K562 (cell line): ENCODE measurements around the gene HEXIM2. TPM values are rescaled to one million over a fixed set of nuclear protein-coding genes. Genes with fewer than 3 reads are reported as not detected.
A peak's percentile ranks its signal among the peaks of the same experiment; 100 is the strongest.

ENCODE experiments used
- BRD9 ChIP-seq: fragments of 450-650 bp; IDR thresholded peaks from 2 replicates; pipeline ENCODE4 v1.6.1; 2018; ENCODE audit warnings: low read depth; ENCODE audit not compliant: partially characterized antibody
- DPF2 ChIP-seq: fragments of 450-650 bp; IDR thresholded peaks from 2 replicates; pipeline ENCODE4 v1.6.1; 2016
- HNRNPH1 ChIP-seq: fragments of 200-400 bp; formaldehyde crosslinking; optimal IDR thresholded peaks from 2 replicates; pipeline ENCODE3; 2017; ENCODE audit warnings: low read depth, mild to moderate bottlenecking, low read length, moderate library complexity
- KLF16 ChIP-seq: IDR thresholded peaks from 2 replicates; pipeline ENCODE4 v1.6.1; 2016; ENCODE audit warnings: antibody characterized with exemption
- MCM3 ChIP-seq: fragments of 450-650 bp; IDR thresholded peaks from 2 replicates; pipeline ENCODE4 v1.6.1; 2016
- MYBL2 ChIP-seq, 2 experiments: fragments of 450-650 bp in 1 of 2; sonication (generic) in 1 of 2; formaldehyde crosslinking in 1 of 2; IDR thresholded peaks; 2 replicates each; pipeline versions ENCODE4 v1.6.1 to v1.8.1; 2017 to 2022; ENCODE audit warnings: borderline replicate concordance in 1 of 2, inconsistent platforms in 1 of 2, low read depth in 1 of 2, mild to moderate bottlenecking in 1 of 2, missing genetic modification reagents in 1 of 2, moderate library complexity in 1 of 2
- NFATC3 ChIP-seq: fragments of 450-650 bp; IDR thresholded peaks from 2 replicates; pipeline ENCODE4 v1.6.1; 2017; ENCODE audit warnings: mild to moderate bottlenecking
- NR4A1 ChIP-seq, 2 experiments: fragments of 250-450 bp in 1 of 2; fragments of 450-650 bp in 1 of 2; sonication (Bioruptor Pico) in 1 of 2; IDR thresholded peaks; 2 replicates each; pipeline versions ENCODE4 v1.4.0 to v1.6.1; 2016 to 2020; ENCODE audit warnings: mild to moderate bottlenecking in 2 of 2, missing compliant biosample characterization in 1 of 2, missing genetic modification characterization in 1 of 2, moderate library complexity in 1 of 2
- PML ChIP-seq: IDR thresholded peaks from 2 replicates; pipeline ENCODE4 v1.6.1; 2012; ENCODE audit warnings: low read length, inconsistent platforms
- SMARCA5 ChIP-seq: fragments of 450-650 bp; IDR thresholded peaks from 2 replicates; pipeline ENCODE4 v1.6.1; 2016
- SRSF1 ChIP-seq: fragments of 200-400 bp; formaldehyde crosslinking; IDR thresholded peaks from 2 replicates; pipeline ENCODE4 v1.6.1; 2017; ENCODE audit warnings: mild to moderate bottlenecking, low read depth, low read length, moderate library complexity
- STAG1 ChIP-seq: sonication (generic); formaldehyde crosslinking; IDR thresholded peaks from 2 replicates; pipeline ENCODE4 v1.5.0; 2020; ENCODE audit warnings: missing genetic modification reagents, borderline replicate concordance
- TBL1XR1 ChIP-seq, 2 experiments: IDR thresholded peaks; 2 replicates each; pipeline ENCODE4 v1.6.1; 2012; ENCODE audit warnings: improper control_type of control experiment in 2 of 2, low read length in 2 of 2, mild to moderate bottlenecking in 1 of 2
- ZEB2 ChIP-seq: fragments of 450-650 bp; IDR thresholded peaks from 2 replicates; pipeline ENCODE4 v1.6.1; 2016
- ZNF121 ChIP-seq: sonication (generic); formaldehyde crosslinking; conservative IDR thresholded peaks from 2 replicates; pipeline ENCODE4 v1.8.0; 2022; ENCODE audit warnings: missing genetic modification reagents
- ZNF133 ChIP-seq: fragments of 250-450 bp; sonication (Bioruptor Pico); IDR thresholded peaks from 2 replicates; pipeline ENCODE4 v1.4.0; 2020; ENCODE audit warnings: mild to moderate bottlenecking
- ZNF143 ChIP-seq: sonication (generic); formaldehyde crosslinking; IDR thresholded peaks from 2 replicates; pipeline ENCODE4 v1.9.0; 2022; ENCODE audit warnings: mild to moderate bottlenecking, missing genetic modification reagents
- ZNF212 ChIP-seq: fragments of 450-650 bp; formaldehyde crosslinking; IDR thresholded peaks from 2 replicates; pipeline ENCODE4 v1.4.0; 2020; ENCODE audit warnings: mild to moderate bottlenecking
- ZNF224 ChIP-seq: sonication (generic); formaldehyde crosslinking; IDR thresholded peaks from 2 replicates; pipeline ENCODE4 v1.8.0; 2022; ENCODE audit warnings: mild to moderate bottlenecking, missing genetic modification reagents
- ZNF384 ChIP-seq: IDR thresholded peaks from 2 replicates; pipeline ENCODE4 v1.6.1; 2012; ENCODE audit warnings: low read depth, low read length, improper control_type of control experiment
- ZNF79 ChIP-seq: fragments of 250-450 bp; sonication (Bioruptor Pico); IDR thresholded peaks from 2 replicates; pipeline ENCODE4 v1.4.0; 2020; ENCODE audit warnings: low read depth, mild to moderate bottlenecking, moderate library complexity
- polyA plus RNA-seq, 8 experiments: library from polyadenylated mRNA; depleted of rRNA in 4 of 8; stranded (reverse) in 5 of 8; unstranded in 3 of 8; fragments of >200 nt; fragmentation: Nextera tagmentation in 2 of 8; fragmentation: Illumina TruSeq in 1 of 8; extraction: Ambion mirVana in 2 of 8; extraction: Trizol in 1 of 8; gene quantifications; 2 replicates each; pipeline versions ENCODE4 v1.2.1 to v1.2.3, GENCODE V29; 2011 to 2014; ENCODE audit warnings: inconsistent platforms in 1 of 8, missing spikeins in 1 of 8
- total RNA-seq, 7 experiments: library from RNA; depleted of rRNA in 6 of 7; stranded (reverse); fragments of >200 nt in 6 of 7; fragmentation: Illumina TruSeq in 2 of 7; extraction: Trizol in 2 of 7; gene quantifications; 2 replicates each; pipeline versions ENCODE4 v1.2.1 to v1.2.3, GENCODE V29; 2011 to 2021; ENCODE audit warnings: low replicate concordance in 1 of 7
- TF ChIP-seq, protein P1 (sequence below): IDR thresholded peaks from 2 replicates; pipeline ENCODE4 v1.6.1; 2016; ENCODE audit warnings: missing genetic modification characterization, missing compliant biosample characterization
- TF ChIP-seq, protein P2 (sequence below): sonication (generic); formaldehyde crosslinking; IDR thresholded peaks from 2 replicates; pipeline ENCODE4 v1.9.0; 2022; ENCODE audit warnings: mild to moderate bottlenecking, missing genetic modification reagents
- TF ChIP-seq, protein P3 (sequence below), 2 experiments: IDR thresholded peaks; 2 replicates each; pipeline ENCODE4 v1.6.1; 2012; ENCODE audit warnings: improper control_type of control experiment in 2 of 2, low read depth in 2 of 2, low read length in 2 of 2, borderline replicate concordance in 1 of 2
- TF ChIP-seq, protein P4 (sequence below): sonication (generic); formaldehyde crosslinking; IDR thresholded peaks from 2 replicates; pipeline ENCODE4 v1.9.0; 2022; ENCODE audit warnings: mild to moderate bottlenecking, missing genetic modification reagents

Gene HEXIM2
- total and polyA plus RNA-seq, 9 of the 15 experiments (the other 6 are each of a cell fraction or from before 2014, with no cell fraction given), result 0.69 to 3.4 (median 1.1) TPM; not detected in 2

DNA sequence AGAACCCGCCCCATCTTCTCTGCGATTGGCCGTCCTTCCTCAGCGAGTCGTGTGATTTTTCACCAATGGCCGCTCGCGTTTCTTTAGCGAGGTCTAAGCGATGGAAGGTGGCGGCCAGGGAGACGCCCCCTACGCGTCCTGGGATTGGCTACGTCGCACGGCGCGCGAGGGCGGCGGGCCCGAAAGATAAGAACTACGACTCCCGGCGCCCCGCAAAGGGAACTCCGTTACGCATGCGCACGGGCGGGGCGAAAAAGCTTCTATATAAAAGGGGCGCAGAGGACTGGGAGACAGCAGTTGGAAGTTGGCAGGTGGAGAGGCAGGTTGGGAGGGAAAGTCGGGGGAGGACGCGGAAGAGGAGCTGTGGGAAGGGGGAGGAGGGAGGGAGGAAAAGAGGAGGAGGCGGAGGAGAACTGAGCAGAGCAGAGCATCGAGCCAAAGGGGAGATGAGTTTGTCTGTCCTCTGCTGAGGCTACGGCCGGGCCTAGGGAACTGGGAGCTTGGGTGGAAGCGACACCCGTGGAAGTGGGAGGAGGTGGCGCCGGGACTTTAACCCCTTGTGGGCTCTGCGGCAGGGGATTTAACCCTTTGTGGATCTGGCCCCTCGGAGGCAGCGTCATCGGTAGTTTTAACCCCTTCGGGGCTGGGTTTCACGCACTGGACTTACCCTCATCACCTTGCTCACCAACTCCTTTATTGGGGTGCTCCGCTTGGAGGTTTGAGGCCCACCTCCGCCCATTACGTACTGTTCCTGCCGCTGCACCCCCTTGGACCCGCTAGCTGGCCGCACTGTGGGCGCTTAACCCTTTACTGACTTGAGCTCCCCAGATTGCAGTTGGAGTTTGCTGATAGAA is 13.3 kb upstream of the HEXIM2 start, which contains the start of gene HEXIM1 (continued):
- TF ChIP-seq, protein P1, sequence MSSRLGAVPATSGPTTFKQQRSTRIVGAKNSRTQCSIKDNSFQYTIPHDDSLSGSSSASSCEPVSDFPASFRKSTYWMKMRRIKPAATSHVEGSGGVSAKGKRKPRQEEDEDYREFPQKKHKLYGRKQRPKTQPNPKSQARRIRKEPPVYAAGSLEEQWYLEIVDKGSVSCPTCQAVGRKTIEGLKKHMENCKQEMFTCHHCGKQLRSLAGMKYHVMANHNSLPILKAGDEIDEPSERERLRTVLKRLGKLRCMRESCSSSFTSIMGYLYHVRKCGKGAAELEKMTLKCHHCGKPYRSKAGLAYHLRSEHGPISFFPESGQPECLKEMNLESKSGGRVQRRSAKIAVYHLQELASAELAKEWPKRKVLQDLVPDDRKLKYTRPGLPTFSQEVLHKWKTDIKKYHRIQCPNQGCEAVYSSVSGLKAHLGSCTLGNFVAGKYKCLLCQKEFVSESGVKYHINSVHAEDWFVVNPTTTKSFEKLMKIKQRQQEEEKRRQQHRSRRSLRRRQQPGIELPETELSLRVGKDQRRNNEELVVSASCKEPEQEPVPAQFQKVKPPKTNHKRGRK (tag), result no peak
- peak; percentile 80; the same call in 1 of the 2 replicates for TF ChIP-seq NFATC3
- no peak for TF ChIP-seq ZNF224 (CRISPR knock-in tag)
- TF ChIP-seq, protein P2, sequence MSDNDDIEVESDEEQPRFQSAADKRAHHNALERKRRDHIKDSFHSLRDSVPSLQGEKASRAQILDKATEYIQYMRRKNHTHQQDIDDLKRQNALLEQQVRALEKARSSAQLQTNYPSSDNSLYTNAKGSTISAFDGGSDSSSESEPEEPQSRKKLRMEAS (CRISPR knock-in tag), result peak; percentile 69
- TF ChIP-seq BRD9, result peak; percentile 86
- no peak for TF ChIP-seq MCM3
- TF ChIP-seq TBL1XR1 (IDR thresholded peaks at IDR 0.05; ENCODE audit: low read length in 2 of 2), result peak; percentile 48 to 51; a peak in 3 of 4 replicates
- peak; percentile 74 for TF ChIP-seq DPF2
- TF ChIP-seq ZNF79, result no peak
- no peak for TF ChIP-seq SRSF1
- no peak for TF ChIP-seq ZNF121 (CRISPR knock-in tag)
- no peak for TF ChIP-seq SMARCA5
- TF ChIP-seq, protein P3, sequence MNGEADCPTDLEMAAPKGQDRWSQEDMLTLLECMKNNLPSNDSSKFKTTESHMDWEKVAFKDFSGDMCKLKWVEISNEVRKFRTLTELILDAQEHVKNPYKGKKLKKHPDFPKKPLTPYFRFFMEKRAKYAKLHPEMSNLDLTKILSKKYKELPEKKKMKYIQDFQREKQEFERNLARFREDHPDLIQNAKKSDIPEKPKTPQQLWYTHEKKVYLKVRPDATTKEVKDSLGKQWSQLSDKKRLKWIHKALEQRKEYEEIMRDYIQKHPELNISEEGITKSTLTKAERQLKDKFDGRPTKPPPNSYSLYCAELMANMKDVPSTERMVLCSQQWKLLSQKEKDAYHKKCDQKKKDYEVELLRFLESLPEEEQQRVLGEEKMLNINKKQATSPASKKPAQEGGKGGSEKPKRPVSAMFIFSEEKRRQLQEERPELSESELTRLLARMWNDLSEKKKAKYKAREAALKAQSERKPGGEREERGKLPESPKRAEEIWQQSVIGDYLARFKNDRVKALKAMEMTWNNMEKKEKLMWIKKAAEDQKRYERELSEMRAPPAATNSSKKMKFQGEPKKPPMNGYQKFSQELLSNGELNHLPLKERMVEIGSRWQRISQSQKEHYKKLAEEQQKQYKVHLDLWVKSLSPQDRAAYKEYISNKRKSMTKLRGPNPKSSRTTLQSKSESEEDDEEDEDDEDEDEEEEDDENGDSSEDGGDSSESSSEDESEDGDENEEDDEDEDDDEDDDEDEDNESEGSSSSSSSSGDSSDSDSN (IDR thresholded peaks at IDR 0.05; ENCODE audit: borderline replicate concordance in 1 of 2, low read depth in 2 of 2, low read length in 2 of 2), result no peak
- peak; percentile 86 for TF ChIP-seq ZNF143
- TF ChIP-seq PML, result peak; percentile 98
- peak; percentile 71 for TF ChIP-seq HNRNPH1
- peak; percentile 91 for TF ChIP-seq ZEB2
- TF ChIP-seq NR4A1 (CRISPR knock-in tag; IDR thresholded peaks at IDR 0.05), result peak; percentile 36; the same call in 1 of the 2 replicates
- TF ChIP-seq NR4A1 (tag; IDR thresholded peaks at IDR 0.05), result no peak; the same call in 1 of the 2 replicates
- TF ChIP-seq KLF16, result 0 out of 2 replicates have a peak, but pooled peaks have one; percentile 5
- TF ChIP-seq, protein P4, sequence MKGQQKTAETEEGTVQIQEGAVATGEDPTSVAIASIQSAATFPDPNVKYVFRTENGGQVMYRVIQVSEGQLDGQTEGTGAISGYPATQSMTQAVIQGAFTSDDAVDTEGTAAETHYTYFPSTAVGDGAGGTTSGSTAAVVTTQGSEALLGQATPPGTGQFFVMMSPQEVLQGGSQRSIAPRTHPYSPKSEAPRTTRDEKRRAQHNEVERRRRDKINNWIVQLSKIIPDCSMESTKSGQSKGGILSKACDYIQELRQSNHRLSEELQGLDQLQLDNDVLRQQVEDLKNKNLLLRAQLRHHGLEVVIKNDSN (CRISPR knock-in tag), result peak; percentile 25; the same call in 1 of the 2 replicates
- no peak for TF ChIP-seq STAG1 (CRISPR knock-in tag)
- peak; percentile 51; the same call in 1 of the 2 replicates for TF ChIP-seq ZNF212 (CRISPR knock-in tag)
- TF ChIP-seq ZNF384, result 0 out of 2 replicates have a peak, but pooled peaks have one; percentile 8
- no peak for TF ChIP-seq ZNF133 (CRISPR knock-in tag)
- no peak for TF ChIP-seq MYBL2 (IDR thresholded peaks at IDR 0.05; ENCODE audit: low read depth)
- TF ChIP-seq MYBL2 (CRISPR knock-in tag; IDR thresholded peaks at IDR 0.05; ENCODE audit: borderline replicate concordance), result no peak
